GM12873 (cell line): ENCODE results near the gene KIAA0040.

Source experiments
- TF ChIP-seq, protein P1 (sequence below): IDR thresholded peaks from 2 replicates; pipeline ENCODE4 v1.5.1; 2012; ENCODE audit warnings: low read depth, mild to moderate bottlenecking, moderate library complexity, low read length, control low read depth; ENCODE audit not compliant: insufficient read depth; ENCODE audit errors: missing control alignments

The KIAA0040 gene

DNA sequence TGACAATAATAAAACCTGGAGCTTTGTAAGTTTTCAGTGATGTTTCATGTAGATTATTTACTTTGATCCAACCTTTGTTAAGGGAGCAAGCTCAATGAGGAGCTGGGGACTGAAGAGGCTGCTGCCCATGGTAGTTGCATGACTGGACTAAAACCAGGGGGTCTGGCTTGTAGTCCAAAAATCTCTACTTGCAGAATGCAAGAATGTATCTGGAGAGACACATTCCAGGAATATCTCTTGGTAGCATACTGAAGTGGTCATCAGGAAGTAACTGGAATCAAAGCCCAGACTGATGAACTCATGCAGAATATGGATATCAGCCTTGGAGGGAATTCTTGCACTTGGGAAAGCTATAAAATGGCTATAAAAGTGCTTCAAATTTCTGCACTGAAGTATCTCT is 5.8 kb upstream of the KIAA0040 start:
- TF ChIP-seq, protein P1, sequence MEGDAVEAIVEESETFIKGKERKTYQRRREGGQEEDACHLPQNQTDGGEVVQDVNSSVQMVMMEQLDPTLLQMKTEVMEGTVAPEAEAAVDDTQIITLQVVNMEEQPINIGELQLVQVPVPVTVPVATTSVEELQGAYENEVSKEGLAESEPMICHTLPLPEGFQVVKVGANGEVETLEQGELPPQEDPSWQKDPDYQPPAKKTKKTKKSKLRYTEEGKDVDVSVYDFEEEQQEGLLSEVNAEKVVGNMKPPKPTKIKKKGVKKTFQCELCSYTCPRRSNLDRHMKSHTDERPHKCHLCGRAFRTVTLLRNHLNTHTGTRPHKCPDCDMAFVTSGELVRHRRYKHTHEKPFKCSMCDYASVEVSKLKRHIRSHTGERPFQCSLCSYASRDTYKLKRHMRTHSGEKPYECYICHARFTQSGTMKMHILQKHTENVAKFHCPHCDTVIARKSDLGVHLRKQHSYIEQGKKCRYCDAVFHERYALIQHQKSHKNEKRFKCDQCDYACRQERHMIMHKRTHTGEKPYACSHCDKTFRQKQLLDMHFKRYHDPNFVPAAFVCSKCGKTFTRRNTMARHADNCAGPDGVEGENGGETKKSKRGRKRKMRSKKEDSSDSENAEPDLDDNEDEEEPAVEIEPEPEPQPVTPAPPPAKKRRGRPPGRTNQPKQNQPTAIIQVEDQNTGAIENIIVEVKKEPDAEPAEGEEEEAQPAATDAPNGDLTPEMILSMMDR, result no peak

DNA sequence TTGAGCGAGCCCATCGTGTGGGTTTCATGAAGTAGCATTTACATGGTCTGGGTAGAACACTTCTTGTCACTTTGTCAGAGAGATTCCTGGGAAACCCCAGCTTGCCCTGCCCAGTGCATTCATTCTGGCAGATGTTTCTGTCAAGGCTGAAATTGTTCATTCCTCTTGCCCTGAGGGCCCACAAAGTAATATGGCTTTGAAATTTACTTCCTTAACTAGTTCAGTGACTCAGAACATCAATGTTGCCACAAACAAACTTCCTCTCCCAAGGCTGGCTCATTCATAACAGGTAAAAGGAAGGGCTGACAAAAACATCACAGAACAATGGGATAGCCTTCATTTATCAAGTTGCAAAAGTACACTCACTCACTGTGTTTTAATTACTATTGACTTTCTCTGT is 5.0 kb upstream of the KIAA0040 start:
- TF ChIP-seq, protein P1, result no peak

DNA sequence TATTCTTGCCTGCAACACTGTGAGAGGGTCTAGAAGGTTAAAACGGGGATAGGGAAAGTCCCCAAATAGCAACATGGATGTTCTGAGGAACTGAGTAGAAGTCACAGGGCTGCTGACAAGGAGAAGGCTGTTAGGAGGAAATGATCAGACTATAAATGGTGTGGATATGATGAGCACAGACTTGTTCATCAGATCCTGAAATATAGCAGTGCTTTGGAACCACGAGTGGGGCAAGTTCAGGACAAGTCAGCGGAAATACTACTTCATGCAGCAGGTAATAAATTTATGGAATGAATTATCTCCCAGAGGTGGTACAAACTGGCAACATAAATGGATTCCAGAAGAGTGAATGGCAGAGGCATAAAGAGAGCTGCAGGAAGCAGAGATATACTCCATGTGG is 3.2 kb upstream of the KIAA0040 start:
- TF ChIP-seq, protein P1, result no peak

DNA sequence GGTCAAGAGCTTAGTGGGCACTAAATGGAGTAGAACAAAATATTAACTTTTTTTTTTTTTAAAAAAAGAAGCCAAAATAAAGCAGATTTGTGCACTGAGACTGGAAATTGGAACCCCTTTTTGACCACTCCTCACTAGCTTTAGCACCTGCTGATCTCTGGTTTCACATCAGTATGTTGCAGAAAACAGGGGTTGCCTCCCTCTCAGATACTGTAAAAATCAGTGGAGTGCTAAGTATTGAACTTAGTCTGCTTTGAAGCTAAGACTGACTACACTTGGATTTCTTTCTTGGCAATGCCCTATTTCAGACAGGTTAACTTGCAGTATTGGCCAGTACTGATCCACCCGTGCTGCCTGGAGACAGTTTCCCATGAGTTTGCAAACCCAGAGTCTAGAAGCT is 2.7 kb upstream of the KIAA0040 start:
- TF ChIP-seq, protein P1, result no peak

DNA sequence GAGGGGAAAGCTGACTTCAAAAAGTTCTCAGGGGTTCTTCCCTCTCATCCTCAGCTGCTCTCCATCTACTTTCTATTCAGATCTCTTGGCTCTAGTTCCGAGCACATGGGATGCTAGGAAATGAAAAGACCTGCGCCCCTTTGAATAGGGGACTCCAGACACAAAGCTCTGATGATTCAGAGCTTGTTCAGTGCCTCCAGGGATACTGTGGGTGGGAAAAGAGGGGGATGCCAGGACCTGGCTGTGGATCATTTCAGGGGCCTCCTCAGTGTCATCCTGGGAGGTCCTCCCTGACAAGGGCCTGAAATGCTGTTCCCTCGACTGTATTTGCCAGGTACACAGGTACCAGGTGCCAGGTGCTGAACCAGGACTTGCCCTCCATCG is 943 bp upstream of the KIAA0040 start:
- TF ChIP-seq, protein P1, result no peak

DNA sequence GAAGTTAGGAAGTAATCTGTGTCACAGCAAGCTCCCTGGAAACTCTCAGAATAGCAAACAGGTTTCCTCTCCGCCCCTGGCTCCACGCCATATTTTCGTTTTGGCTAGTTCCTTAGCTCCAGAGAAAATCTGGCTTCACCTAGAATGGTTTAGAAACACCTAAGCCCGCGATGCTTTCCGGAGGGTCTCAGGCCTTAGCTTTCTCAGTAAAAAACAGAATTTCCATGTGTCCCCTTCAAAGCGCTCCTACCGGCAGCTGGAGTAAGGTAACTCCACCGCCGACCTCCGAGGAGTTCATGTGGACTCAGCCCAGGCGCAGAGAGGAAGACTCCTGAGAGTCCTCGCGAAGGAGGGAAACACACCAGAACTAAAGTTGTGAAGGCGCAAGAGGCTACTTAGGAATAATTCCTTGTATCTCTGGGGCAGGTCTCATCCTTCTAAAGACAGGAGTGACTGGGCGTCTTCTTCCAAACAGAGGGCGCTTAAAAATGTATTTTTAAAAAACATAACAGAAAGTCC is 406 bp downstream of the KIAA0040 start:
- TF ChIP-seq, protein P1, result no peak

DNA sequence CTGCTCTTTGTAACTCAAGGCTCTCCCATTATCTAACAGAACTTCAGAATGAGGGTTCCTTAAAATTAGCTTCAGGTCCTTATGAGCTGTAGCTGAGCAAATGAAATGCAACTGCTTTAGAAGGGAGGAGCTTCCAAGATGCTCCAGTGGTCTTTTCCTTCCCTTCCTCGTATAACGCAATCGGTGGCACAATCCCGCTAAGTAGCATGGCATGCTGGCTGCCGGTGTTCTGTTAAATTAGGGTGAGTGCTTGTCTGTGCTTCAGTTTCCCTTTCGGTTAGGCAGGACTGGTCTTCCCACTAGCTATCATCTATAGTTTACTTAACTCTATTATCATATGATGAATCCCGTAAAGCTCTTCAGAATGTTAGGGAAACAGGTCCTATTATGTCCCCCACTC is 917 bp downstream of the KIAA0040 start:
- TF ChIP-seq, protein P1, result no peak
